HepG2 (cell line): ENCODE measurements around the gene IDH3A. TPM values are rescaled to one million over a fixed set of nuclear protein-coding genes. Genes with fewer than 3 reads are reported as not detected.
A peak's percentile ranks its signal among the peaks of the same experiment; 100 is the strongest.

Experiments
- BHLHE40 ChIP-seq: IDR thresholded peaks from 2 replicates; pipeline ENCODE4 v1.6.1; 2011; ENCODE audit warnings: low read length, improper control_type of control experiment
- CBFB ChIP-seq: sonication (generic); formaldehyde crosslinking; IDR thresholded peaks from 2 replicates; pipeline ENCODE4 v1.4.0; 2020; ENCODE audit warnings: missing genetic modification reagents
- CHD2 ChIP-seq: IDR thresholded peaks from 2 replicates; pipeline ENCODE4 v1.6.1; 2011; ENCODE audit warnings: low read depth, low read length, improper control_type of control experiment
- ETV5 ChIP-seq: IDR thresholded peaks from 2 replicates; pipeline ENCODE4 v1.6.1; 2018; ENCODE audit warnings: missing biosample characterization, missing genetic modification reagents, inconsistent platforms, borderline replicate concordance
- FOXK2 ChIP-seq: fragments of 450-650 bp; IDR thresholded peaks from 2 replicates; pipeline ENCODE4 v1.6.1; 2016
- HNF4G ChIP-seq, 2 experiments: sonication (generic) in 1 of 2; formaldehyde crosslinking in 1 of 2; IDR thresholded peaks; 2 replicates each; pipeline versions ENCODE4 v1.4.0 to v1.6.1; 2011 to 2020; ENCODE audit warnings: borderline replicate concordance in 2 of 2, low read depth in 2 of 2, mild to moderate bottlenecking in 2 of 2, low read length in 1 of 2, missing genetic modification reagents in 1 of 2, moderate library complexity in 1 of 2
- MED13 ChIP-seq: sonication (generic); formaldehyde crosslinking; IDR thresholded peaks from 2 replicates; pipeline ENCODE4 v1.5.0; 2020; ENCODE audit warnings: missing genetic modification reagents
- NFE2 ChIP-seq: sonication (generic); formaldehyde crosslinking; IDR thresholded peaks from 2 replicates; pipeline ENCODE4 v1.4.0; 2020; ENCODE audit warnings: missing genetic modification reagents
- NONO ChIP-seq, 2 experiments: fragments of 450-650 bp in 1 of 2; sonication (generic) in 1 of 2; formaldehyde crosslinking in 1 of 2; IDR thresholded peaks in 1 of 2; conservative IDR thresholded peaks in 1 of 2; 2 replicates each; pipeline versions ENCODE4 v1.6.1 to v1.8.0; 2017 to 2022; ENCODE audit warnings: mild to moderate bottlenecking in 1 of 2, missing genetic modification reagents in 1 of 2, moderate library complexity in 1 of 2
- PATZ1 ChIP-seq: sonication (generic); formaldehyde crosslinking; IDR thresholded peaks from 2 replicates; pipeline ENCODE4 v1.4.0; 2020; ENCODE audit warnings: missing genetic modification reagents
- RFX1 ChIP-seq: fragments of 450-650 bp; IDR thresholded peaks from 2 replicates; pipeline ENCODE4 v1.6.1; 2017
- RFX5 ChIP-seq: IDR thresholded peaks from 2 replicates; pipeline ENCODE4 v1.6.1; 2011; ENCODE audit warnings: low read depth, low read length, improper control_type of control experiment
- ZNF136 ChIP-seq: sonication (generic); formaldehyde crosslinking; IDR thresholded peaks from 2 replicates; pipeline ENCODE4 v1.8.1; 2022; ENCODE audit warnings: low read depth, mild to moderate bottlenecking, moderate library complexity, missing genetic modification reagents
- ZNF160 ChIP-seq: sonication (generic); formaldehyde crosslinking; IDR thresholded peaks from 2 replicates; pipeline ENCODE4 v1.8.0; 2022; ENCODE audit warnings: mild to moderate bottlenecking, inconsistent platforms, missing genetic modification reagents
- ZNF432 ChIP-seq: sonication (generic); formaldehyde crosslinking; IDR thresholded peaks from 2 replicates; pipeline ENCODE4 v1.5.0; 2020; ENCODE audit warnings: missing genetic modification reagents, mild to moderate bottlenecking, borderline replicate concordance
- ZNF549 ChIP-seq: sonication (generic); formaldehyde crosslinking; IDR thresholded peaks from 2 replicates; pipeline ENCODE4 v1.5.0; 2020; ENCODE audit warnings: missing genetic modification reagents
- ZNF720 ChIP-seq: sonication (generic); formaldehyde crosslinking; IDR thresholded peaks from 2 replicates; pipeline ENCODE4 v1.4.0; 2020; ENCODE audit warnings: missing genetic modification reagents
- ZNF749 ChIP-seq: sonication (generic); formaldehyde crosslinking; IDR thresholded peaks from 2 replicates; pipeline ENCODE4 v1.8.0; 2022; ENCODE audit warnings: mild to moderate bottlenecking, missing genetic modification reagents, moderate library complexity, borderline replicate concordance
- polyA plus RNA-seq, 8 experiments: library from polyadenylated mRNA; depleted of rRNA in 3 of 8; stranded (reverse) in 7 of 8; unstranded in 1 of 8; fragments of >200 nt; fragmentation: Illumina TruSeq in 4 of 8; extraction: Trizol in 4 of 8; gene quantifications; 2 replicates each; pipeline versions ENCODE4 v1.2.1 to v1.2.3, GENCODE V29; 2011 to 2016; ENCODE audit warnings: low read depth in 4 of 8, missing spikeins in 1 of 8, mixed read lengths in 1 of 8; ENCODE audit not compliant: insufficient read depth in 1 of 8
- total RNA-seq, 5 experiments: library from RNA; depleted of rRNA; stranded (reverse); fragments of >200 nt; fragmentation: Illumina TruSeq; extraction: Trizol; gene quantifications; 2 replicates each; pipeline ENCODE4 v1.2.3, GENCODE V29; 2016; ENCODE audit warnings: low read depth in 1 of 5
- TF ChIP-seq, protein P1 (sequence below): sonication (generic); formaldehyde crosslinking; IDR thresholded peaks from 2 replicates; pipeline ENCODE4 v1.4.0; 2020; ENCODE audit warnings: mild to moderate bottlenecking, missing genetic modification reagents
- TF ChIP-seq, protein P2 (sequence below): sonication (generic); formaldehyde crosslinking; IDR thresholded peaks from 2 replicates; pipeline ENCODE4 v1.5.1; 2020; ENCODE audit warnings: mild to moderate bottlenecking, missing genetic modification reagents, moderate library complexity
- TF ChIP-seq, protein P3 (sequence below): sonication (generic); formaldehyde crosslinking; IDR thresholded peaks from 2 replicates; pipeline ENCODE4 v1.8.0; 2023; ENCODE audit warnings: mild to moderate bottlenecking, missing genetic modification reagents

Gene IDH3A
- total and polyA plus RNA-seq, 2 of the 13 experiments (the other 11 are each of a cell fraction or from before 2014, with no cell fraction given) = 40.7 to 50.7 TPM

GRCh38 chr15:78105476-78106241 lies 43.5 kb upstream of the IDH3A start (continued):
- no peak for TF ChIP-seq MED13
- no peak for TF ChIP-seq ZNF549 (CRISPR knock-in tag)
- TF ChIP-seq PATZ1 (CRISPR knock-in tag) = 0 out of 2 replicates have a peak, but pooled peaks have one; percentile 28
- no peak for TF ChIP-seq ZNF136 (CRISPR knock-in tag)
- TF ChIP-seq ZNF749 = no peak
- TF ChIP-seq, protein P1, sequence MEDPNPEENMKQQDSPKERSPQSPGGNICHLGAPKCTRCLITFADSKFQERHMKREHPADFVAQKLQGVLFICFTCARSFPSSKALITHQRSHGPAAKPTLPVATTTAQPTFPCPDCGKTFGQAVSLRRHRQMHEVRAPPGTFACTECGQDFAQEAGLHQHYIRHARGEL = no peak
- no peak for TF ChIP-seq NFE2
- TF ChIP-seq, protein P2, sequence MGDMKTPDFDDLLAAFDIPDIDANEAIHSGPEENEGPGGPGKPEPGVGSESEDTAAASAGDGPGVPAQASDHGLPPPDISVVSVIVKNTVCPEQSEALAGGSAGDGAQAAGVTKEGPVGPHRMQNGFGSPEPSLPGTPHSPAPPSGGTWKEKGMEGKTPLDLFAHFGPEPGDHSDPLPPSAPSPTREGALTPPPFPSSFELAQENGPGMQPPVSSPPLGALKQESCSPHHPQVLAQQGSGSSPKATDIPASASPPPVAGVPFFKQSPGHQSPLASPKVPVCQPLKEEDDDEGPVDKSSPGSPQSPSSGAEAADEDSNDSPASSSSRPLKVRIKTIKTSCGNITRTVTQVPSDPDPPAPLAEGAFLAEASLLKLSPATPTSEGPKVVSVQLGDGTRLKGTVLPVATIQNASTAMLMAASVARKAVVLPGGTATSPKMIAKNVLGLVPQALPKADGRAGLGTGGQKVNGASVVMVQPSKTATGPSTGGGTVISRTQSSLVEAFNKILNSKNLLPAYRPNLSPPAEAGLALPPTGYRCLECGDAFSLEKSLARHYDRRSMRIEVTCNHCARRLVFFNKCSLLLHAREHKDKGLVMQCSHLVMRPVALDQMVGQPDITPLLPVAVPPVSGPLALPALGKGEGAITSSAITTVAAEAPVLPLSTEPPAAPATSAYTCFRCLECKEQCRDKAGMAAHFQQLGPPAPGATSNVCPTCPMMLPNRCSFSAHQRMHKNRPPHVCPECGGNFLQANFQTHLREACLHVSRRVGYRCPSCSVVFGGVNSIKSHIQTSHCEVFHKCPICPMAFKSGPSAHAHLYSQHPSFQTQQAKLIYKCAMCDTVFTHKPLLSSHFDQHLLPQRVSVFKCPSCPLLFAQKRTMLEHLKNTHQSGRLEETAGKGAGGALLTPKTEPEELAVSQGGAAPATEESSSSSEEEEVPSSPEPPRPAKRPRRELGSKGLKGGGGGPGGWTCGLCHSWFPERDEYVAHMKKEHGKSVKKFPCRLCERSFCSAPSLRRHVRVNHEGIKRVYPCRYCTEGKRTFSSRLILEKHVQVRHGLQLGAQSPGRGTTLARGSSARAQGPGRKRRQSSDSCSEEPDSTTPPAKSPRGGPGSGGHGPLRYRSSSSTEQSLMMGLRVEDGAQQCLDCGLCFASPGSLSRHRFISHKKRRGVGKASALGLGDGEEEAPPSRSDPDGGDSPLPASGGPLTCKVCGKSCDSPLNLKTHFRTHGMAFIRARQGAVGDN (CRISPR knock-in tag) = peak; percentile 46
- TF ChIP-seq CBFB (CRISPR knock-in tag) = no peak
- no peak for TF ChIP-seq CHD2
- TF ChIP-seq ZNF160 (CRISPR knock-in tag) = no peak
- TF ChIP-seq HNF4G (IDR thresholded peaks at IDR 0.05; ENCODE audit: borderline replicate concordance, low read depth, low read length) = 0 out of 2 replicates have a peak, but pooled peaks have one; percentile 17
- no peak for TF ChIP-seq HNF4G (CRISPR knock-in tag; IDR thresholded peaks at IDR 0.05; ENCODE audit: borderline replicate concordance, low read depth)
- no peak for TF ChIP-seq RFX5
- TF ChIP-seq ZNF720 (CRISPR knock-in tag) = no peak
- no peak for TF ChIP-seq RFX1
- TF ChIP-seq ETV5 (CRISPR knock-in tag) = peak; percentile 41; the same call in 1 of the 2 replicates
- no peak for TF ChIP-seq FOXK2
- TF ChIP-seq NONO (IDR thresholded peaks at IDR 0.05) = no peak
- no peak for TF ChIP-seq NONO (CRISPR knock-in tag; conservative IDR thresholded peaks at IDR 0.05)
- TF ChIP-seq, protein P3, sequence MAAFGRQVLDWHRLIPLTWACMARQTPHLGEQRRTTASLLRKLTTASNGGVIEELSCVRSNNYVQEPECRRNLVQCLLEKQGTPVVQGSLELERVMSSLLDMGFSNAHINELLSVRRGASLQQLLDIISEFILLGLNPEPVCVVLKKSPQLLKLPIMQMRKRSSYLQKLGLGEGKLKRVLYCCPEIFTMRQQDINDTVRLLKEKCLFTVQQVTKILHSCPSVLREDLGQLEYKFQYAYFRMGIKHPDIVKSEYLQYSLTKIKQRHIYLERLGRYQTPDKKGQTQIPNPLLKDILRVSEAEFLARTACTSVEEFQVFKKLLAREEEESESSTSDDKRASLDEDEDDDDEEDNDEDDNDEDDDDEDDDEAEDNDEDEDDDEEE = no peak
- 0 out of 2 replicates have a peak, but pooled peaks have one; percentile 5 for TF ChIP-seq BHLHE40
- TF ChIP-seq ZNF432 (CRISPR knock-in tag) = no peak
- TF ChIP-seq, all 625 proteins: peak for 7
